Measurements from ENCODE around the gene LRBA.

Gene LRBA

GRCh38 chr4:150855981-150856510 is 159.0 kb downstream of the LRBA start:
- no peak for DNase-seq

DNA sequence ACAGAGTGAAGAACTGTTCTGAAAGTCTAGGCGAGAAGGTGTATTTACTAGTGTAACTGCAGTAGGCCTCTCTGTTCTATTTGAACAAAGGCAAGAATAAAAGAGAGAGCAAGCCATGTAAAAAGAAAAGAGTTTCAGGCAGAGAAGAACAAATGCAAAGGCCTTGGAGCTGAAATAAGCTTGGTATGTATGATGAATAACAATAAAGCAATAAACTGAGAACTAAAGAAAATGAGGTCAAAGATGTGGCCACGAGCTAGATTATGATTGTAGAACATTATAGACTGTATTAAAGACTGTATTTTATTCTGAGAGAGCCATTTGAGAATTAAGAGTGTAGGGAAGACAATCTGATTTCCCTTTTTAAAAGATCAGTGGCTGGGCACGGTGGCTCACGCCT is 160.5 kb downstream of the LRBA start:
- DNase-seq: no peak

DNA sequence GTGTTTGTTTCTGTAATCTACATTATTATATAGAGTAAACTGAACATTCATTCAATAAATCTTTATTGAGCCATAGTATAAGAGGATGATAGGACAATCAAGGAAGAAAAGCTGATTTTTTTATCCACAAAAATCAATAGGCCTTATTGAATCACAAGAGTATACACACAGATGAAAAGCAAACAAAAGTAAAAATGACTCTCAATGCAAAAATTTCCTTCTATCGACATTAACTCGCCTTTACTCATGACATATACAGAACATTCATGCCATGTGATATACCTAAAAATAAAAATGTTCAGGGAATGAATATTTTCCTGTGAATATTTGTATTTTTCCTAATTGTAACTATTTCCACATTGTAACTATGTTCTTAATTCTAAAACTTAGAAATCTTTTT is 161.2 kb downstream of the LRBA start:
- no peak for DNase-seq

DNA sequence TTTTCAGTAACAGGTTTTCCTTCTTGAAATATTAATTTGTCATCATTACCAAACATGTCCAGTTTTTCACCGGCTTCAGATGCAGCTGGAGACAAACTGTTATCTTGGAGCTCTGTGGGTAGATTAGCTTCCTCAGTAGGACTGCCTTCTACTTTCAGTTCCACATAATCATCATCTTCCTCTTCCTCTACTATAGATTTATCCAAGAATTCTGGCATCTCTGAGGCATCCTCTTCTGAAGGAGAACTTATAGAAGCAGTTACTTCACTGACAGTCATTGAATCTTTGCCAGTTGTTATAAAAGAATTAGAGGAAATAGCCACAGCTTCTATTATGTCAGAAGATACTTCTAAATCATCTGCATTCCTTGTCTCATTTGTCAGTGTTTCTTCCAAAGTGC is 162.9 kb downstream of the LRBA start:
- DNase-seq: no peak

- no peak for DNase-seq
These were observed 166.1 kb downstream of the LRBA start for GRCh38 chr4:150849016-150849415.

- DNase-seq: peak; percentile 34
These were observed 186.9 kb downstream of the LRBA start for GRCh38 chr4:150828159-150828558.

DNA sequence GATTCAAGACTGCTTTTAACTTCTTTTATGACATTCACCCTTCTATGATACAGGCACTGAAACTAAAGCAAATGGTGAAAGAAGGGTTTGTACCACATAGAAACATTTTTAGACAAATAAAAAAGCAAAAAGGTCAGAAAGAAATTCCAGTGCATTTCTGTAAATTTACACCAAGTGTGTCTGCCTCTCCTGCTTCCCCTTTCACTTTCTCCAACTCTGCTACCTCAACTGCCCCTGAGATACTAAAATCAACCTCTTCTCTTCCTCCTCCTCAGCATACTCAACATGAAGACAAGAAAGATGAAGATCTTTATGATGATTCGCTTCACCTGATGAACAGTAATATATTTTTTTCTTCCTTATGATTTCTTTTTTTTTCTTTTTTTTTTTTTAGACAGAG is 187.9 kb downstream of the LRBA start:
- DNase-seq: no peak

DNA sequence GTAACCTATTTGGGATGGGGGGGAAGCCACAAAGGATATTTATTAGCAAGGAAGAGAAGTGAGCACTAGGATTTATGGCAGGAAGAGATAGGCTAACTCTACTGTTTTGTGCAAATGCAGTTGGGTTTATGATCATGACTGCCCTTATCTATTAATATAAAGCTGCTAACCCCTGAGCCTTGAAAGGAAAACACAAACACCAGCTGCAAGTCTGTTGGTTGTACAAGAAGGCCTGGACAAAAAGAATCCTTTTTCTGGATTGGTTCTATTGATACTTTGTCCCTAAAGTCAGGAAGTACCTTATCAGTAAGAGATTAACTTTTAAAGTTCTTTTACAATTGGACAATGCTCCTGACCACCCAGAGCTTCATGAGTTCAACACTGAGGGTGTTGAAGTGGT is 188.8 kb downstream of the LRBA start:
- no peak for DNase-seq

DNA sequence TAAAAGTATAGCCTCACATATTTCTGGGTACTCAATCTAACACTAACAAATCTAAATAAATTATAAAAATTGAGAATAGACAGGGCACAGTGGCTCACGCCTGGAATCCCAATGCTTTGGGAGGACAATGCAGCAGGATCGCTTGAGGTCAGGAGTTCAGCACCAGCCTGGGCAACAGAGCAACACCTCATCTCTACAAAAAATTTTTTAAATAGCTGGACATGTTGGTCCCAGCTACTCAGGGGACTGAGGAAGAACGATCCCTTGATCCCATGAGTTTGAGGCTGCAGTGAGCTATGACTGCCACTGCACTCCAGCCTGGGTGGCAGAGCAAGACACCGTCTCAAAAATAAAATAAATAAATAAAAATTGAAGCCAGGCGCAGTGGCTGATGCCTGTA is 192.7 kb downstream of the LRBA start:
- DNase-seq: no peak

GRCh38 chr4:150821641-150822040 is 193.4 kb downstream of the LRBA start:
- no peak for DNase-seq

DNA sequence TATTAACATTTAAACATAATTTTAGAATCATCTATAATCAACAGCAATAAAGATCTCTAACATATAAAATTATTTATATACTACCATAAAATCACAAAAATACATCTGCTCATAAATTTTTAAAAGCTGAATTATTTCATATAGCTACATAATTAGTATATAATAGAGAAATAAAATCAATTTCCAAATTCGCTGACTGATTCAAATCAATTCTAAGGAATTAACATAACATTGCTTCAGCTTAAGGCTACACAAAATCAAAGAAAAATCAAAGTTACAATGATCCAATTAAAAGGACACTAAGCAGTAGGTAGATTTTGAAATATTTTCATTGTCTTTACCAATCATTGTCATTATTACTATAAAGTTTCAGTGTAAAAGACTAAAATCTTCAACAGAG is 194.7 kb downstream of the LRBA start:
- no peak for DNase-seq

GRCh38 chr4:150818661-150819060 is 196.4 kb downstream of the LRBA start:
- DNase-seq: no peak

DNA sequence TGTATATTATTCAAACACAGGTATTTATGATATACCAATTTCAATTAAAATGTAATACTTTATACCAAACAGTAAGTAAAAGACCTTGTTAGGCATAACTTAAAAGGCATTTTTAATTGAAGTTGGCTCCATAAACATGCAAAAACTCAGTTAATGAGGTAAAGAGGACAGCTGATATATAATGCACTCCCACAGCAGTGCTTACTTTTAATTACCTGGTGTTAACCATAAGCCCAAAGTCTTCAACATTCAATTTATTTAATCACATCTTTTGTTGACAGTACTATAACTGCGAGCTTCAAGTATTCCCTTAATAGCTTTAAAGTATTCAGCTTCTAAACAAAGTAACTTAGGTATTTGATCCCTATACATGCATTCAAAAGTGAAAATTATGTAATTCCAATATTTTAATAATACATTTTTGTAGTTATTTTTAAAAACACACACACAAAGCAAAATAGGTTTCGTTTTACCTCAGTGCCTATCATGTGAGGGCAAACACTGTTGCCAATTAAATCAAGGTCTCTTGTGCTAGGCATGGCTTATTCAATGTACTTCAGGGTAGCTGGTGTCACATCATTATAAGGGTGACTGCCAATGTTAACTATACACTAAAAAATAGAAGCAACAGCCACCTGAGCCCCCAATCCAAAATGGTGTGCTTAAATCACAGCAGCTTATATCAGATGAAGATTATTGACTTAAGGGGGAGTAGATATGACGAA is 197.1 kb downstream of the LRBA start:
- DNase-seq: no peak

GRCh38 chr4:150817017-150817416 is 198.1 kb downstream of the LRBA start:
- DNase-seq: no peak

DNA sequence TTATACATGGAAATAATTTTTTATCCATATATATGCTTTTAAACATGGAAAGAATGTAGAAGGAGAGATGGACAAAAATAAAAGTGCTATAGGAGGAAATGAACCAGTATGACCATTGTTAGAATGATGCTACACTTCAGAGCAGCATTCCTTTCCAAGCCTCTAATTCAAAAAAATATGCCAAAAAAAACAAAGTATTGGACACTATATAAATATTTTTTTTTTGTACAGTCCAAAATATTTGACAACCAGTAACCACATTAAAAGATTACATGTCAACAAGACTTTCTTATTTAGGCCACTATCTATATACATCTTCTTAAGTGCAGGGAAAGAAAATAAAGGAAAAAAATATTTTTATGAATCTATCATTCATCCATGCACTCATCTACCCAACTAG is 198.6 kb downstream of the LRBA start:
- DNase-seq: no peak

- DNase-seq: no peak
These were observed 200.2 kb downstream of the LRBA start for GRCh38 chr4:150814873-150815272.

DNA sequence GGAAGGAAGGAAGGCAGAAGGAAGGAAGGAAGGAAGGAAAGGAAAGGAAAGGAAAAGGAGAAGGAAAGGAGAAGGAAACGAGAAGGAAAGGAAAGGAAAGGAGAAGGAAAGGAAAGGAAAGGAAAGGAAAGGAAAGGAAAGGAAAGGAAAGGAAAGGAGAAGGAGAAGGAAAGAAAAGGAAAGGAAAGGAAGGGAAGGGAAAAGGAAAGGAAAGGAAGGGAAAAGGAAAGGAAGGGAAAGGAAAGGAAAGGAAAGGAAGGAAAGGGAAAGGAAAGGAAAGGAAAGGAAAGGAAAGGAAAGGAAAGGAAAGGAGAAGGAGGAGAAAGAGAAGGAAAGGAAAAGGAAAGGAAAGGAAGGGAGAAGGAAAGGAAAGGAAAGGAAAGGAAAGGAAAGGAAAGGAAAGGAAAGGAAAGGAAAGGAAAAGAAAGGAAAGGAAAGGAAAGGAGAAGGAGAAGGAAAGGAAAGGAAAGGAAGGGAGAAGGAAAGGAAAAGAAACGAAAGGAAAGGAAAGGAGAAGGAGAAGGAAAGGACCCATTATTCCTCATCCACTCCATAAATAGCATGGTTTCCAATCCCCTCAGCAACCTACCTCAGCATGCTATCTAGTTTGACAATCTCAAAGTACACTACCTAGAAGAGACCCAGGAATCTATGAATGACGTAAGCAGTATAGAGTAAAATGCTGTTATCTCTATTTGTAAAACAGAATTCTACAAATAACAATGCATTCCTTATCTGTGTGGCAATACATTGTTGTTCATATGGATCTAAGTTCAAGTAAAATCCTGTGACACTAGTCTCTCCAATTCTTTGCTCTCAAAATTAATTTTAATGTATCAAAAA is 209.7 kb downstream of the LRBA start:
- no peak for DNase-seq

DNA sequence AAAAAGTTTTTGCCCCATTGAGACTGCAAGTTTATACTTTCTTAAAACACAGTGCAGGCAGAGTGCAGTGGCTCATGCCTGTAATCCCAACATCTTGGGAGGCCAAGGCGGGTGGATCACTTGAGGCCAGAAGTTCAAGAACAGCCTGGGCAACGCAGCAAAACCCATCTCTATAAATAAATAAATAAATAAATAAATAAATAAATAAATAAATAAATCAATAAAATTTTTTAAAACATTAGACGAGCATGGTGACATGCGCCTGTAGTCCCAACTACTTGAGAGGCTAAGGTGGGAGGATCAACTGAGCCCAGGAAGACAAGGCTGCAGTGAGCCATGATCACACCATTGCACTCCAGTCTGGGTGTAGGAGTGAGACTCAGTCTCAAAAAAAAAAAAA is 213.3 kb downstream of the LRBA start:
- no peak for DNase-seq

DNA sequence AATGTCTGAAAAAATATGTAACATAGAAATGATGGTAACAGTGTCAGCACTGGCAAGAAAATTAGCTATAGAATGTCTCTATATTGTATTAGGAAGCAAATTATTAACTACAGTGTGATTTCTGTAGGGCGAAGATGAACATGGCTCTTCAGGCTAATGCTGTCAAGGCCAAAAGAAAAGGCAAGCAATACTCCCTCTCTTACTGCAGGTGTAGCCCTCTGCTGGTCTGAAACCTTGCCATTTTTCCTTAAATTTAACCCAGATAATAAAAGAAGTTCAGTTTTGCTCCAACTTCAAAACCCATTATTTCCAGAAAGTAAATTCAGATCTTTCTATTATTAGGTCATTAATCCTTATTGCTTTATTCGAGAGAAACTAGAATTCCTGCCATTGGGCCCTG is 215.9 kb downstream of the LRBA start:
- DNase-seq: no peak

- DNase-seq: no peak
These were observed 220.4 kb downstream of the LRBA start for GRCh38 chr4:150794706-150795105.

- no peak for DNase-seq
These were observed 225.2 kb downstream of the LRBA start for GRCh38 chr4:150789864-150790263.

DNA sequence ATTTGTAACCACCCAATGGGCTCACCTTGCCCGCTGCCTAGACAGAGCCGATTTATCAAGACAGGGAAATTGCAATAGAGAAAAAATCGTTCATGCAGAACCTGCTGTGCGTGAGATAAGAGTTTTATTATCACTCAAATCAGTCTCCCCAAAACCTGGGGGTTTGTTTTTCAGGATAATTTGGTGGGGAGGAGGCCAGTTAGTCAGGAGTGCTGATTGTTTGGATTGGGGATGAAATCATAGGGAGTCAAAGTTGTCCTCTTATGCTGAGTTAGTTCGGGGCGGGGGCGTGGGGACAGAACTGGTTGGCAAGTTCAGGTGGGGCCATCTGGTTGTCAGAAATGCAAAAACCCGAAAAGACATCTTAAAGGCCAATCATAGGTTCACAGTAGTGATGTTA is 230.1 kb downstream of the LRBA start:
- DNase-seq: no peak

GRCh38 chr4:150784305-150784704 is 230.8 kb downstream of the LRBA start:
- no peak for DNase-seq

- DNase-seq: no peak
These were observed 232.2 kb downstream of the LRBA start for GRCh38 chr4:150782921-150783320.
